ENCODE measurements around the gene PRDX2.
"Not testable (repeated sequence)": the region's sequence is repeated elsewhere in the genome, so short reads cannot be mapped to it uniquely, and the experiment has no call there.

The PRDX2 gene

DNA sequence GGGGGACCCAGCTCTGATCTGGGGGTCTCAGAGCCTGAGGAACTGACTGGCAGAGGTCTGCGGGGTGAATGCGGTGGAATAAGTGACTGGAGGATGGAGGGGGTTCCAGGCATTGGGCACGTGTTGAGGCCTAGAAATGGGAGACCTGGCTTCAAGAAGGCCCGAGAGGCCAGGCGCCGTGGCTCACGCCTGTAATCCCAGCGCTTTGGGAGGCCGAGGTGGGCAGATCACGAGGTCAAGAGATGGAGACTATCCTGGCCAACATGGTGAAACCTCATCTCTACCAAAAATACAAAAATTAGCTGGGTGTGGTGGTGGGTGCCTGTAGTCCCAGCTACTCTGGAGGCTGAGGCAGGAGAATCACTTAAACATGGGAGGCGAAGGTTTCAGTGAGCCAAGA, 16.2 kb upstream of the PRDX2 start:
- not testable (repeated sequence) for H3K27me3 ChIP-seq (ENCODE audit: control insufficient read depth in 1 of 2, insufficient read depth in 2 of 2, low read length in 2 of 2)

DNA sequence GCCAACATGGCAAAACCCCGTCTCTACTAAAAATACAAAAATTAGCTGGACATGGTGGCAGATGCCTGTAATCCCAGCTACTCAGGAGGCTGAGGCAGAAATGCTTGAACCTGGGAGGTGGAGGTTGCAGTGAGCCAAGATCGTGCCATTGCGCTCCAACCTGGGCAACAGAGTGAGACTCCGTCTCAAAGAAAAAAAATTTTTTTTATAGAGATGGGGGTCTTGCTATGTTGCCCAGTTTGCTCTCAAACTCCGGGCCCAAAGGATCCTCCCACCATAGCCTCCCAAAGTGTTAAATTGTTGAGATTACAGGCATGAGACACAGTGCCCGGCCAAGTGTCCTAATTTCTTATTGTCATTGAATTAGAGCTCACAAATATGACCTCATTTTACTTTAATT, 15.6 kb upstream of the PRDX2 start:
- H3K9ac ChIP-seq (ENCODE audit: low read length); H3K4me3 ChIP-seq (ENCODE audit: low read depth in 1 of 2, low read length in 2 of 2); H3K4me1 ChIP-seq (ENCODE audit: insufficient read depth, low read length); H3K27ac ChIP-seq (ENCODE audit: low read depth, low read length); H3K27me3 ChIP-seq (ENCODE audit: control insufficient read depth in 1 of 2, insufficient read depth in 2 of 2, low read length in 2 of 2); H3K9me3 ChIP-seq (ENCODE audit: low read length); H3K36me3 ChIP-seq (ENCODE audit: insufficient read depth, low read length): not testable (repeated sequence)

More for the DNA sequence above, 16.2 kb upstream of the PRDX2 start:
- not testable (repeated sequence) for H3K9me3 ChIP-seq (ENCODE audit: low read length); H3K36me3 ChIP-seq (ENCODE audit: insufficient read depth, low read length); H3K4me1 ChIP-seq (ENCODE audit: insufficient read depth, low read length); H3K9ac ChIP-seq (ENCODE audit: low read length); H3K27ac ChIP-seq (ENCODE audit: low read depth, low read length); H3K4me3 ChIP-seq (ENCODE audit: low read depth in 1 of 2, low read length in 2 of 2)

DNA sequence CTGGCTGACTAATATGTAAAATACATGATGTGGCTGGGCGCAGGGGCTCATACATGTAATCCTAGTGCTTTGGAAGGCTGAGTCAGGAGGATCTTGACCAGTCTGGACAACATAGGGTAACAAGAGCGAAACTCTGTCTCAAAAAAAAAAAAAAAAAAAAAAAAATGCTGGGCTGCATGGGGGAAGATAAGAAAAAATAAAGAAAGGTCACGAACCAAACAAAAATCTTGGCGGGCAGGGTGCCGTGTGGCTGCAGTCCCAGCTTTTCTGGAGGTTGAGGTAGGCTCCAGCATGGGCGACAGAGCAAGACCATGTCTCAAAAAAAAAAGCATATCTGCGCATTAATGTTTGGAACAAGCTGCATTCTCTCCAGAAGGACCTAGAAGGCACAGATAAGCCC, 13.5 kb upstream of the PRDX2 start:
- Histone ChIP-seq H3K4me1 (ENCODE audit: insufficient read depth, low read length) (no peaks in the 10 kb centered on the region), H3K9me3 (ENCODE audit: low read length) (no peaks in the 10 kb centered on the region), H3K9ac (ENCODE audit: low read length) (no peak overlapping the region), H3K27ac (ENCODE audit: low read depth, low read length) (no peak overlapping the region), H3K4me3 (ENCODE audit: low read depth in 1 of 2, low read length in 2 of 2) (no peak overlapping the region), H3K36me3 (ENCODE audit: insufficient read depth, low read length) (no peaks in the 10 kb centered on the region), H3K27me3 (ENCODE audit: control insufficient read depth in 1 of 2, insufficient read depth in 2 of 2, low read length in 2 of 2) (no peaks in the 10 kb centered on the region)

DNA sequence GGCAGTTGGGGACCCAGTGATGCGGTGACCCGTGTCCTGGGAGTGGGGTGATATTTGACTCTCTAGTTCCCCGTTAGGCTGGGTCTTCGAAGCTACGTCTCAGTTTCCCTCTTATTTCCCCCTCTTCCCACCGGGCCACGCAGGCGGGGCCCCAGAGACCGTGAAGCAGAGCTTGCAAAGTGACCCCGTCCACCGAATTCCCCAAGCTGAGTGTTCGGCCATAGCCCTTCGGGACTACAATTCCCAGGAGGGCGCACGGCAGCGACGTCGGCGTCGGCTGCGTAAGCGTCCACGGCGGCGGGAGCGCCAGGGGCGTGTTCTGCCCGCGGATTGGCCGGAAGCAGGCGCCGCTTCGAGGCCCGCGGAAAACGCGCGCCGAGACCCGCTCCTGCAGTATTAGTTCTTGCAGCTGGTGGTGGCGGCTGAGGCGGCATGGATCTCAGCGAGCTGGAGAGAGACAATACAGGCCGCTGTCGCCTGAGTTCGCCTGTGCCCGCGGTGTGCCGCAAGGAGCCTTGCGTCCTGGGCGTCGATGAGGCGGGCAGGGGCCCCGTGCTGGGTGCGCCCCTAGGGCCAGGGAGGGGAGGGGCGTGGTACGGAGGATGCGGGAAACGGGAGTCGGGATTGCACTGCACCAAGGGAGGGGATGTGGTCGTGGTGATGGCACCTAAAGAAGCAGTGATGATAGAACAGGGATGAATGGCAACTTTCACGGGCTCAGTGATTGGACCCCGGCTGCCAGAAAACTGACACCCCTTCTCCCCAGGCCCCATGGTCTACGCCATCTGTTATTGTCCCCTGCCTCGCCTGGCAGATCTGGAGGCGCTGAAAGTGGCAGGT, 4.9 kb upstream of the PRDX2 start, which contains the start of gene RNASEH2A:
Gene RNASEH2A, plus strand, starts transcription at position 343 of the 840 bp plus-strand sequence. Its CDS starts 90 bp downstream, at position 433.
- H3K27ac ChIP-seq (ENCODE audit: low read depth, low read length), result peak within 1 kb of the TSS; percentile 67
- peaks cover 5% of the 10 kb centered on the region for H3K36me3 ChIP-seq (ENCODE audit: insufficient read depth, low read length)

DNA sequence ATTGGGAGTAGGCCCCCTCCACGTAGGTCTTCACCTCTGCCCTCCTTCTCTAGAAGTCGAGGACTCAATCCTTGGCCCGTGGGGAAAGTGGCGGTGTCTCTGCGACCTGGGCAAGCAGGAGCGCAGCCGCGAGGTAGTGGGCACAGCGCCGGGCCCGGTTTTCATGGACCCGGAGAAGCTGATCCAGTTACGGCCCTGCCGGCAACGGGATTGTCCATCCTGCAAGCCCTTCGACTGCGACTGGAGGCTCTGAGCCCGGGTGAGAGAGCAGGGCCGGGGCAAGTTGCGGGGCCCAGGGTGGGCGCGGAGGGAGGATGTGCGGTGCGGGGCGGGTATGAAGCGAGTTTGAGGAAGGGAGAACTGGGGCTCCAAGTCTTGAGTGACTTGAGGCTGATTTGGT, 2.5 kb upstream of the PRDX2 start:
- peaks cover 21% of the 10 kb centered on the region for H3K36me3 ChIP-seq (ENCODE audit: insufficient read depth, low read length)
- H3K27me3 ChIP-seq (ENCODE audit: control insufficient read depth in 1 of 2, insufficient read depth in 2 of 2, low read length in 2 of 2), result no peaks in the 10 kb centered on the region
- H3K9me3 ChIP-seq (ENCODE audit: low read length), result no peaks in the 10 kb centered on the region
- H3K27ac ChIP-seq (ENCODE audit: low read depth, low read length), result no peak overlapping the region
- H3K4me1 ChIP-seq (ENCODE audit: insufficient read depth, low read length), result peaks cover 29% of the 10 kb centered on the region
- no peak overlapping the region for H3K4me3 ChIP-seq (ENCODE audit: low read depth in 1 of 2, low read length in 2 of 2)
- H3K9ac ChIP-seq (ENCODE audit: low read length), result no peak overlapping the region

More for the DNA sequence above, 4.9 kb upstream of the PRDX2 start, which contains the start of gene RNASEH2A:
- H3K4me1 ChIP-seq (ENCODE audit: insufficient read depth, low read length), result peaks cover 18% of the 10 kb centered on the region
- no peaks in the 10 kb centered on the region for H3K27me3 ChIP-seq (ENCODE audit: control insufficient read depth in 1 of 2, insufficient read depth in 2 of 2, low read length in 2 of 2)
- peak within 1 kb of the TSS; percentile 55 to 72 for H3K4me3 ChIP-seq (ENCODE audit: low read depth in 1 of 2, low read length in 2 of 2)
- peak within 1 kb of the TSS; percentile 42 for H3K9ac ChIP-seq (ENCODE audit: low read length)
- no peaks in the 10 kb centered on the region for H3K9me3 ChIP-seq (ENCODE audit: low read length)

DNA sequence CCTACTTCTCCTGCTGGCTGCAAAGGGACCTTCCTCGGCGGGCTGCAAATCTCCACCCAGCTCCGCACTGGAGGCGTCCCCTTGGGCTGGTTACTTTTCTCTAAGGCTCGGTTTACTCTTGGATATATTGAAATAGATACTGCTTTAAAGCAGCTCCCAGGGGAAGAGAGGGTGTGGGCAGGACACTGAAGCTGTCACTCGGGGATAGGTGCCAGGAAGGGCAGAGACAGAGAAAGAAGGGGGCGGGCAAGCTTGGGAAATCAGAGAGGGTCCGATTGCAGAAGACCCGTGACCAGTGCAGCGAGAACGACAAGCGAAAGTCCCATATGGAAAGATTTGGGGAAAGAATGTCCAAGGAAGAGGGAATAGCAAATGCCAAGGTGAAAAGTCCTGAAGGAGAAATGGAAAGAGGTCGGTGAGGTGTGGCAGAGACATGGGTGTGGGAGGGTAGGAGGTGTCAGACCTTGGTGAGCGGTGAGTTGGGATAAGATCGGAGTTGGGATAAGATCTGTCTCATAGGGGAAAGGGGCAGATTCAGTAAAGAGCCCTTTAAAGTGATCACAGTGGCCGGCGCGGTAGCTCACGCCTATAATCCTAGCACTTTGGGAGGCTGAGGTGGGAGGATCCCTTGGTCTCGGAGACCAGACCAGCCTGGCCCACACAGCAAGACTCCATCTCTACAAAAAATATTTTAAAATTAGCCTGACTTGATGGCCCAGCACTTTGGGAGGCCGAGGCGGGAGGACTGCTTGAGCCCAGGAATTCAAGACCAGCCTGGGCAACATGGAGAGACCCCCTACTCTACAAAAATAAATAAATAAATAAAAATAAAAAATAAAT, 887 bp upstream of the PRDX2 start:
- Histone ChIP-seq H3K4me1 (ENCODE audit: insufficient read depth, low read length) (peaks cover 29% of the 10 kb centered on the region), H3K27ac (ENCODE audit: low read depth, low read length) (peak overlapping the region; percentile 69), H3K4me3 (ENCODE audit: low read depth in 1 of 2, low read length in 2 of 2) (peak overlapping the region; percentile 61 to 94), H3K9ac (ENCODE audit: low read length) (no peak overlapping the region), H3K27me3 (ENCODE audit: control insufficient read depth in 1 of 2, insufficient read depth in 2 of 2, low read length in 2 of 2) (no peaks in the 10 kb centered on the region), H3K36me3 (ENCODE audit: insufficient read depth, low read length) (peaks cover 16% of the 10 kb centered on the region), H3K9me3 (ENCODE audit: low read length) (no peaks in the 10 kb centered on the region)

DNA sequence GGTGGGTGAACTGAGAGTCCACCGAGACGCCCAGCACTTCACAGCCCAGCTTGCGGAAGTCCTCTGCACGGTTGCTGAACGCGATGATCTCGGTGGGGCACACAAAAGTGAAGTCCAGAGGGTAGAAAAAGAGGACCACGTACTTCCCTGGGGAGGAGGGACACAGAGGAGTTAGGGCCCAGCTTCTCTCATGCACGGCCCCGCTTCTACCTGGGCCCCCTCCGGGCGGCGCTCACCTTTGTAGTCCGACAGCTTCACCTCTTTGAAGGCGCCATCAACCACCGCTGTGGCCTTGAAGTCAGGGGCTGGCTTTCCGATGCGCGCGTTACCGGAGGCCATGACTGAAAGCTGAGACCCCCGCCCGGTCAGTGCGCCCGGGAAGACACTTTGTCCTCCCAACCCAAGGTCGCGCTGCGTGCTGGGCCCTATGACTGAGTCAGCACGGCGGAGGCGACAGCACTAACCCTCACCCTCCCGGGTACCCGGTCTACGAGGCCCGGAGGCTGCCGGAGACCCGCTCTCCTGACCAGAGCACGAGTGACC, 606 bp downstream of the PRDX2 start:
- Histone ChIP-seq H3K4me3 (ENCODE audit: low read depth in 1 of 2, low read length in 2 of 2) (peak overlapping the region; percentile 61 to 94), H3K36me3 (ENCODE audit: insufficient read depth, low read length) (peaks cover 22% of the 10 kb centered on the region)

DNA sequence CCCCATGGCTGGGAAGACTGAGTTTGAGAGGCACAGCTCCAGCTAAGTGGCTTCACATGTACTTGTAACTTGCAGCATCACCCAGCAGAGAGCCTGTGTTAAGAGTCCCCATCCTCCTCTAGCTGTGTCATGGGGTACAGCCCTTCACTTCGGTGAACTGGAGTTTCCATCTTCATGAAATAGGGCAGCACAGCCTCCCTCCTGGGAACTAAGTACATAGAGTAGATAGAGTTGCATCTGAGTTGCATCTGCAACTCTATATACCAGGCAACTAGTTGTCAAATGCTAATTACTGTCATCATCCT, 1.2 kb downstream of the PRDX2 start:
- Histone ChIP-seq H3K27me3 (ENCODE audit: control insufficient read depth in 1 of 2, insufficient read depth in 2 of 2, low read length in 2 of 2) (no peaks in the 10 kb centered on the region), H3K4me1 (ENCODE audit: insufficient read depth, low read length) (peaks cover 24% of the 10 kb centered on the region), H3K9me3 (ENCODE audit: low read length) (no peaks in the 10 kb centered on the region), H3K4me3 (ENCODE audit: low read depth in 1 of 2, low read length in 2 of 2) (peak overlapping the region in 1 of 2 donors; percentile 94), H3K27ac (ENCODE audit: low read depth, low read length) (no peak overlapping the region), H3K36me3 (ENCODE audit: insufficient read depth, low read length) (peaks cover 22% of the 10 kb centered on the region), H3K9ac (ENCODE audit: low read length) (peak overlapping the region; percentile 84)

More for the DNA sequence above, 606 bp downstream of the PRDX2 start:
- H3K27me3 ChIP-seq (ENCODE audit: control insufficient read depth in 1 of 2, insufficient read depth in 2 of 2, low read length in 2 of 2), result no peaks in the 10 kb centered on the region
- H3K27ac ChIP-seq (ENCODE audit: low read depth, low read length), result peak overlapping the region; percentile 69
- peak overlapping the region; percentile 84 for H3K9ac ChIP-seq (ENCODE audit: low read length)
- peaks cover 23% of the 10 kb centered on the region for H3K4me1 ChIP-seq (ENCODE audit: insufficient read depth, low read length)
- H3K9me3 ChIP-seq (ENCODE audit: low read length), result no peaks in the 10 kb centered on the region

DNA sequence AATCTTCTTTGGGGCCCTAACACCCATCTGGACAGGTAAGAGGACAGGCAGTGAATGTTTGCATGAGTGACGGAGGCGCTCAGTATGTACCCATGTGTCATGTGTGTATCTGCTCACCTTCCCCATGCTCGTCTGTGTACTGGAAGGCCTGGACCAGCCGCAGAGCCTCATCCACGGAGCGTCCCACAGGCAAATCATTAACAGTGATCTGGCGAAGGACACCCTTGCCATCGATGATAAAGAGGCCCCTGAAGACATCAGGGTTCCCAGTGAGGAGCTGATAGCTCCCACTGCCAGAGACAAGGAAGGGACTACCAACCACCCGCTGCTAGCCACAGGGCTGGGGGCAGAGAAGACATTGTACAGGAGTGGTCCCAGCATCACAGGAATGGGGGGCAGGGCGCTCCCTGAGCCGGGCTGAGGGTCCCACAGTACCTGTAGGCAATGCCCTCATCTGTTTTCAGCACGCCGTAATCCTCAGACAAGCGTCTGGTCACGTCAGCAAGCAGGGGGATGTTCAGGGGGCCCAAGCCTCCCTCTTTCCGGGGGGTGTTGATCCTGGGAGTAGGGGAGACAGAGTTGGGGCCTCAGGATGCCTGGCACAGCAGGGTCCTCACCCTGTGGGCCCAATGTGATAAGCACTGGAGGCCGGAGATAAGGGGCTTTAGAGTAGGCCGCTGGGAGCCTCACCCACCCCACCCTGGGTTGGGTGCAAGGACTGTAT, 1.7 kb downstream of the PRDX2 start:
- H3K27me3 ChIP-seq (ENCODE audit: control insufficient read depth in 1 of 2, insufficient read depth in 2 of 2, low read length in 2 of 2), result no peaks in the 10 kb centered on the region
- H3K36me3 ChIP-seq (ENCODE audit: insufficient read depth, low read length), result peaks cover 22% of the 10 kb centered on the region
- H3K27ac ChIP-seq (ENCODE audit: low read depth, low read length), result no peak overlapping the region
- no peaks in the 10 kb centered on the region for H3K9me3 ChIP-seq (ENCODE audit: low read length)
- peaks cover 24% of the 10 kb centered on the region for H3K4me1 ChIP-seq (ENCODE audit: insufficient read depth, low read length)
- peak overlapping the region; percentile 84 for H3K9ac ChIP-seq (ENCODE audit: low read length)
- peak overlapping the region in 1 of 2 donors; percentile 94 for H3K4me3 ChIP-seq (ENCODE audit: low read depth in 1 of 2, low read length in 2 of 2)

DNA sequence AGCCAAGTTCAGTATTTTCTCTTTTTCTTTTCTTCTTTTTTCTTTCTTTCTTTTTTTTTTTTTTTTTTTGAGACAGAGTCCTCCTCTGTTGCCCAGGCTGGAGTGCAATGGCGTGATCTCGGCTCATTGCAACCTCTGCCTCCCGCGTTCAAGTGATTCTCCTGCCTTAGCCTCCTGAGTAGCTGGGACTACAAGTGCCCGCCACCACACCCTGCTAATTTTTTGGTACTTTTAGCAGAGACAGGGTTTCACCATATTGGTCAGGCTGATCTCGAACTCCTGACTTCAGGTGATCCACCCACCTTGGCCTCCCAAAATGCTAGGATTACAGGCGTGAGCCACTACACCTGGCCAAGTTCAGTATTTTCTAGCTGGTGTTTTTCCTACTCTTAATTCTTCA, 4.0 kb downstream of the PRDX2 start:
- H3K4me3 ChIP-seq (ENCODE audit: low read depth in 1 of 2, low read length in 2 of 2); H3K27ac ChIP-seq (ENCODE audit: low read depth, low read length); H3K9me3 ChIP-seq (ENCODE audit: low read length); H3K27me3 ChIP-seq (ENCODE audit: control insufficient read depth in 1 of 2, insufficient read depth in 2 of 2, low read length in 2 of 2); H3K9ac ChIP-seq (ENCODE audit: low read length): not testable (repeated sequence)
- Histone ChIP-seq H3K36me3 (ENCODE audit: insufficient read depth, low read length) (peaks cover 22% of the 10 kb centered on the region), H3K4me1 (ENCODE audit: insufficient read depth, low read length) (peaks cover 24% of the 10 kb centered on the region)

DNA sequence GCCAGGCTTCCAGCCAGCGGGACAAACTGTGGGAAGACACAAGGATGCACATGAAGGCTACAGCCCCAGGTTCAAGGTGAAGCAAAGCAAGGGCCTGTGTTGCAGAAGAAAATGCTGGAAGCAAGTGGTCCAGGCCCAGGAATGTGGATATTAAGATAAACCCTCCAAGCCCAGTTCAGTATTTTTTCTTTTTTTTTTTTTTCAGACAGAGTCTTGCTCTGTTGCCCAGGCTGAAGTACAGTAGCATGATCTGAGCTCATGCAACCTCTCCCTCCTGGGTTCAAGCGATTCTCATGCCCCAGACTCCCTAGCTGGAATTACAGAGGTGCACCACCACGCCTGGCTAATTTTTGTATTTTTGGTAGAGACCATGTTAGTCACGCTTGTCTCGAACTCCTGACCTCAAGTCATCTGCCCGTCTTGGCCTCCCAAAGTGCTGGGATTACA, 4.4 kb downstream of the PRDX2 start:
- no peaks in the 10 kb centered on the region for H3K27me3 ChIP-seq (ENCODE audit: control insufficient read depth in 1 of 2, insufficient read depth in 2 of 2, low read length in 2 of 2)
- H3K4me1 ChIP-seq (ENCODE audit: insufficient read depth, low read length), result peaks cover 19% of the 10 kb centered on the region
- no peak overlapping the region for H3K27ac ChIP-seq (ENCODE audit: low read depth, low read length)
- H3K4me3 ChIP-seq (ENCODE audit: low read depth in 1 of 2, low read length in 2 of 2), result no peak overlapping the region
- no peak overlapping the region for H3K9ac ChIP-seq (ENCODE audit: low read length)
- H3K9me3 ChIP-seq (ENCODE audit: low read length), result no peaks in the 10 kb centered on the region
- H3K36me3 ChIP-seq (ENCODE audit: insufficient read depth, low read length), result peaks cover 22% of the 10 kb centered on the region
